Mesenchymal stem cell (in vitro differentiated cells and primary cell): Measurements from ENCODE around the gene PGGT1B.

Experiments
- DNase-seq: peaks from one replicate; pipeline ENCODE4 v3.0.0-alpha.2; 2013
- H2AFZ ChIP-seq: one replicate; pipeline ENCODE4 v1.6.1; 2013; ENCODE audit warnings: low read depth, mild to moderate bottlenecking, control low read depth, inconsistent platforms, low read length, moderate library complexity
- H2AK5ac ChIP-seq: 2 replicates; pipeline ENCODE4 v1.6.1; 2013; ENCODE audit warnings: low read length, moderate library complexity, mild to moderate bottlenecking, inconsistent platforms; ENCODE audit not compliant: severe bottlenecking
- H2BK120ac ChIP-seq: one replicate; pipeline ENCODE4 v1.6.1; 2013; ENCODE audit warnings: low read depth, mild to moderate bottlenecking, inconsistent platforms, low read length, moderate library complexity
- H2BK12ac ChIP-seq, 2 experiments: one replicate each; pipeline ENCODE4 v1.6.1; 2013; ENCODE audit warnings: inconsistent platforms in 2 of 2, low read length in 2 of 2, mild to moderate bottlenecking in 2 of 2, moderate library complexity in 2 of 2, control low read depth in 1 of 2
- H2BK15ac ChIP-seq: one replicate; pipeline ENCODE4 v1.6.1; 2013; ENCODE audit warnings: mild to moderate bottlenecking, low read depth, inconsistent platforms; ENCODE audit not compliant: poor library complexity, severe bottlenecking
- H2BK5ac ChIP-seq: 2 replicates; pipeline ENCODE4 v1.6.1; 2013; ENCODE audit warnings: low read depth, mild to moderate bottlenecking, low read length, control low read depth, inconsistent platforms; ENCODE audit not compliant: poor library complexity, severe bottlenecking
- H3K14ac ChIP-seq, 2 experiments: one replicate each; pipeline ENCODE4 v1.6.1; 2013; ENCODE audit warnings: inconsistent platforms in 2 of 2, low read length in 2 of 2, control low read depth in 1 of 2, mild to moderate bottlenecking in 1 of 2, moderate library complexity in 1 of 2
- H3K18ac ChIP-seq, 2 experiments: one replicate each; pipeline ENCODE4 v1.6.1; 2013; ENCODE audit warnings: inconsistent platforms in 2 of 2, low read length in 2 of 2, control low read depth in 1 of 2, low read depth in 1 of 2, mild to moderate bottlenecking in 1 of 2
- H3K23ac ChIP-seq, 2 experiments: one replicate each; pipeline ENCODE4 v1.6.1; 2013; ENCODE audit warnings: inconsistent platforms in 2 of 2, low read length in 2 of 2, mild to moderate bottlenecking in 2 of 2, moderate library complexity in 2 of 2, control low read depth in 1 of 2
- H3K27ac ChIP-seq: 2 replicates; pipeline ENCODE4 v1.5.1; 2013; ENCODE audit warnings: mild to moderate bottlenecking, moderate library complexity, low read length, control low read depth, inconsistent platforms; ENCODE audit not compliant: poor library complexity, severe bottlenecking
- H3K27me3 ChIP-seq, 2 experiments: 2 replicates each; pipeline versions ENCODE4 v1.6.1 to v1.7.0; 2013; ENCODE audit warnings: low read length in 2 of 2, mild to moderate bottlenecking in 2 of 2, moderate library complexity in 2 of 2, control low read depth in 1 of 2, inconsistent platforms in 1 of 2; ENCODE audit not compliant: control insufficient read depth in 1 of 2, insufficient read depth in 1 of 2
- H3K36me3 ChIP-seq, 2 experiments: 2 replicates each; pipeline versions ENCODE4 v1.6.1 to v1.7.0; 2013; ENCODE audit warnings: low read length in 2 of 2, control low read depth in 1 of 2, inconsistent platforms in 1 of 2, low read depth in 1 of 2, mild to moderate bottlenecking in 1 of 2; ENCODE audit not compliant: insufficient read depth in 2 of 2, control insufficient read depth in 1 of 2
- H3K4ac ChIP-seq, 2 experiments: one replicate each; pipeline ENCODE4 v1.6.1; 2013; ENCODE audit warnings: inconsistent platforms in 2 of 2, low read length in 2 of 2, mild to moderate bottlenecking in 2 of 2, moderate library complexity in 2 of 2, control low read depth in 1 of 2, low read depth in 1 of 2
- H3K4me1 ChIP-seq: 2 replicates; pipeline ENCODE4 v1.6.1; 2013; ENCODE audit warnings: low read depth, low read length, control low read depth; ENCODE audit not compliant: control insufficient read depth, insufficient read depth
- H3K4me2 ChIP-seq: 2 replicates; pipeline ENCODE4 v1.6.1; 2013; ENCODE audit warnings: low read length, mild to moderate bottlenecking, inconsistent platforms; ENCODE audit not compliant: poor library complexity, severe bottlenecking
- H3K4me3 ChIP-seq, 2 experiments: 2 replicates each; pipeline versions ENCODE4 v1.5.1 to v1.7.0; 2013; ENCODE audit warnings: low read length in 2 of 2, mild to moderate bottlenecking in 2 of 2, control low read depth in 1 of 2, low read depth in 1 of 2; ENCODE audit not compliant: insufficient read depth in 1 of 2
- H3K79me1 ChIP-seq: replicated peaks from 2 replicates; pipeline ENCODE4 v1.6.1; 2013; ENCODE audit warnings: mild to moderate bottlenecking, control low read depth, low read length, inconsistent platforms; ENCODE audit not compliant: poor library complexity, severe bottlenecking
- H3K9ac ChIP-seq: 2 replicates; pipeline ENCODE4 v1.7.0; 2013; ENCODE audit warnings: mild to moderate bottlenecking, low read length, moderate library complexity
- H3K9me3 ChIP-seq: 2 replicates; pipeline ENCODE4 v1.7.0; 2013; ENCODE audit warnings: mild to moderate bottlenecking, low read length; ENCODE audit not compliant: control insufficient read depth
- H4K8ac ChIP-seq: one replicate; pipeline ENCODE4 v1.6.1; 2013; ENCODE audit warnings: inconsistent platforms, mild to moderate bottlenecking, low read length, moderate library complexity
- H4K91ac ChIP-seq: one replicate; pipeline ENCODE4 v1.6.1; 2013; ENCODE audit warnings: mild to moderate bottlenecking, low read length, inconsistent platforms
- WGBS: methylation state at CpG from one replicate; pipeline ENCODE4 v1.1.7; 2013; ENCODE audit warnings: mixed read lengths; 5-methylcytosine and 5-hydroxymethylcytosine counted together

PGGT1B gene

GRCh38 chr5:115170929-115171510 lies 91.7 kb downstream of the PGGT1B start:
- Histone ChIP-seq H3K18ac (no peak overlapping the region), H3K36me3 (peaks cover 0 to under 1% of the 10 kb centered on the region in 2 experiments), H3K79me1 (peaks cover 9% of the 10 kb centered on the region), H2BK12ac (no peak overlapping the region), H3K4me1 (peaks cover 6% of the 10 kb centered on the region), H3K4ac (no peak overlapping the region), H3K23ac (no peak overlapping the region), H2BK120ac (no peak overlapping the region), H3K27ac (no peak overlapping the region), H2BK15ac (no peak overlapping the region), H4K91ac (no peak overlapping the region), H3K4me3 (peak overlapping the region in 1 of 2 experiments; percentile 91), H2AK5ac (no peak overlapping the region), H3K9me3 (no peaks in the 10 kb centered on the region), H4K8ac (no peak overlapping the region), H3K14ac (no peak overlapping the region), H3K9ac (no peak overlapping the region), H3K27me3 (peaks cover 6 to 75% of the 10 kb centered on the region in 2 experiments), H3K4me2 (peak overlapping the region; percentile 94), H2BK5ac (no peak overlapping the region), H2AFZ (no peak overlapping the region)
- 14% methylated on average over 9 of the region's 16 CpGs for WGBS
- peak; percentile 9 for DNase-seq

- peaks cover 0 to 4% of the 10 kb centered on the region in 2 experiments for H3K36me3 ChIP-seq
- H3K14ac ChIP-seq = peak overlapping the region in 1 of 2 experiments; percentile 35
- peak overlapping the region in 1 of 2 experiments; percentile 34 for H3K23ac ChIP-seq
- peak overlapping the region; percentile 94 for H3K4me2 ChIP-seq
- H3K27me3 ChIP-seq = peaks cover 6 to 80% of the 10 kb centered on the region in 2 experiments
- H3K18ac ChIP-seq = peak overlapping the region in 1 of 2 experiments; percentile 63
- peak; percentile 38 for DNase-seq
- no peak overlapping the region for H3K9ac ChIP-seq
- no peak overlapping the region for H4K91ac ChIP-seq
- H3K9me3 ChIP-seq = peaks cover 2% of the 10 kb centered on the region
- H2AK5ac ChIP-seq = no peak overlapping the region
- H3K4me1 ChIP-seq = peaks cover 6% of the 10 kb centered on the region
- H2BK120ac ChIP-seq = no peak overlapping the region
- H3K4me3 ChIP-seq = peak overlapping the region; percentile 73 to 91
- H2BK12ac ChIP-seq = no peak overlapping the region
- no peak overlapping the region for H2BK5ac ChIP-seq
- no peak overlapping the region for H3K27ac ChIP-seq
- H2AFZ ChIP-seq = peak overlapping the region; percentile 36
- H2BK15ac ChIP-seq = no peak overlapping the region
- under 1% methylated on average over 60 of the region's 69 CpGs for WGBS
- peak overlapping the region; percentile 2 for H4K8ac ChIP-seq
- H3K4ac ChIP-seq = no peak overlapping the region
- peaks cover 16% of the 10 kb centered on the region for H3K79me1 ChIP-seq
Measured at GRCh38 chr5:115170134-115170928, 92.3 kb downstream of the PGGT1B start.

- Histone ChIP-seq H2BK5ac (no peak within 1 kb of the TSS), H3K23ac (peak within 1 kb of the TSS in 1 of 2 experiments; percentile 94), H2AFZ (peak within 1 kb of the TSS; percentile 89), H4K91ac (no peak within 1 kb of the TSS), H3K18ac (peak within 1 kb of the TSS in 1 of 2 experiments; percentile 96), H3K9me3 (peaks cover 8% of the 10 kb centered on the region), H3K4ac (no peak within 1 kb of the TSS), H3K4me3 (peak within 1 kb of the TSS; percentile 73 to 91), H3K79me1 (peaks cover 17% of the 10 kb centered on the region), H3K27ac (no peak within 1 kb of the TSS), H3K27me3 (peaks cover 6 to 87% of the 10 kb centered on the region in 2 experiments), H3K14ac (peak within 1 kb of the TSS in 1 of 2 experiments; percentile 96), H2BK120ac (no peak within 1 kb of the TSS), H3K36me3 (peaks cover 0 to 4% of the 10 kb centered on the region in 2 experiments), H2BK12ac (no peak within 1 kb of the TSS), H2BK15ac (peak within 1 kb of the TSS; percentile 90), H3K4me1 (peaks cover 6% of the 10 kb centered on the region), H3K9ac (peak within 1 kb of the TSS; percentile 74), H2AK5ac (no peak within 1 kb of the TSS), H3K4me2 (peak within 1 kb of the TSS; percentile 94), H4K8ac (peak within 1 kb of the TSS; percentile 2)
- under 1% methylated on average over 37 of the region's 68 CpGs for WGBS
- DNase-seq = peak; percentile 88
Measured at GRCh38 chr5:115169487-115170133, 93.1 kb downstream of the PGGT1B start, which contains the start of gene TRIM36. Gene TRIM36 (minus strand): TSS chr5:115169908. CDS start chr5:115169634, 274 bp downstream.
